Hematopoietic multipotent progenitor cell (in vitro differentiated cells): ENCODE measurements around the gene MCCC1. TPM values are rescaled to one million over a fixed set of nuclear protein-coding genes. Genes with fewer than 3 reads are reported as not detected.

Experiments used
- total RNA-seq: library from RNA; depleted of rRNA; stranded (reverse); fragments of >200 nt; gene quantifications from one replicate; pipeline ENCODE4 v1.2.3, GENCODE V29; 2012

Gene MCCC1
- total RNA-seq, 1 donor = 35.3 TPM

Other genes with a start within 250 kb of the MCCC1 start
- gene DCUN1D1, start 119.0 kb downstream of the MCCC1 start, total RNA-seq = 10.0 TPM
- gene LAMP3, start 63.2 kb upstream of the MCCC1 start, total RNA-seq = 0.27 TPM
- 8.6 TPM for gene B3GNT5, start 153.8 kb upstream of the MCCC1 start, total RNA-seq